ENCODE data around the gene ABLIM1.

The ABLIM1 gene

GRCh38 chr10:114642729-114643128 is 15.3 kb downstream of the ABLIM1 start:
- no peaks in the 10 kb centered on the region for H3K9me3 ChIP-seq (ENCODE audit: control insufficient read depth, insufficient read depth, low read depth, low read length)
- ChIA-PET CTCF (interaction anchor here (0.6 to 1.0 kb wide), 2 partner anchors 8 to 390 kb away, joined by 3 to 5 read pairs; no protein-coding TSS in a partner anchor), POLR2A (no interaction called here)
- no peak overlapping the region for H3K27ac ChIP-seq (ENCODE audit: extremely low read depth, low read depth, low read length)
- TF ChIP-seq ZNF670 (tag by site-specific recombination; IDR thresholded peaks at IDR 0.05; ENCODE audit: low read depth) (no peak), ZNF214 (tag by site-specific recombination; IDR thresholded peaks at IDR 0.05; ENCODE audit: borderline replicate concordance) (no peak), ZNF48 (tag by site-specific recombination; IDR thresholded peaks at IDR 0.05) (no peak), ZNF155 (tag by site-specific recombination; IDR thresholded peaks at IDR 0.05) (no peak), ZNF433 (tag by site-specific recombination; IDR thresholded peaks at IDR 0.05; ENCODE audit: low read depth) (no peak), KLF10 (tag by site-specific recombination; IDR thresholded peaks at IDR 0.05) (no peak), SP2 (tag by site-specific recombination; IDR thresholded peaks at IDR 0.05) (no peak), ZNF10 (tag by site-specific recombination; IDR thresholded peaks at IDR 0.05) (no peak), ZNF292 (tag by site-specific recombination; IDR thresholded peaks at IDR 0.05; ENCODE audit: borderline replicate concordance, low read depth) (no peak), BCL11A (tag by site-specific recombination; IDR thresholded peaks at IDR 0.05; ENCODE audit: low read depth) (no peak)
- TF ChIP-seq, protein P1, sequence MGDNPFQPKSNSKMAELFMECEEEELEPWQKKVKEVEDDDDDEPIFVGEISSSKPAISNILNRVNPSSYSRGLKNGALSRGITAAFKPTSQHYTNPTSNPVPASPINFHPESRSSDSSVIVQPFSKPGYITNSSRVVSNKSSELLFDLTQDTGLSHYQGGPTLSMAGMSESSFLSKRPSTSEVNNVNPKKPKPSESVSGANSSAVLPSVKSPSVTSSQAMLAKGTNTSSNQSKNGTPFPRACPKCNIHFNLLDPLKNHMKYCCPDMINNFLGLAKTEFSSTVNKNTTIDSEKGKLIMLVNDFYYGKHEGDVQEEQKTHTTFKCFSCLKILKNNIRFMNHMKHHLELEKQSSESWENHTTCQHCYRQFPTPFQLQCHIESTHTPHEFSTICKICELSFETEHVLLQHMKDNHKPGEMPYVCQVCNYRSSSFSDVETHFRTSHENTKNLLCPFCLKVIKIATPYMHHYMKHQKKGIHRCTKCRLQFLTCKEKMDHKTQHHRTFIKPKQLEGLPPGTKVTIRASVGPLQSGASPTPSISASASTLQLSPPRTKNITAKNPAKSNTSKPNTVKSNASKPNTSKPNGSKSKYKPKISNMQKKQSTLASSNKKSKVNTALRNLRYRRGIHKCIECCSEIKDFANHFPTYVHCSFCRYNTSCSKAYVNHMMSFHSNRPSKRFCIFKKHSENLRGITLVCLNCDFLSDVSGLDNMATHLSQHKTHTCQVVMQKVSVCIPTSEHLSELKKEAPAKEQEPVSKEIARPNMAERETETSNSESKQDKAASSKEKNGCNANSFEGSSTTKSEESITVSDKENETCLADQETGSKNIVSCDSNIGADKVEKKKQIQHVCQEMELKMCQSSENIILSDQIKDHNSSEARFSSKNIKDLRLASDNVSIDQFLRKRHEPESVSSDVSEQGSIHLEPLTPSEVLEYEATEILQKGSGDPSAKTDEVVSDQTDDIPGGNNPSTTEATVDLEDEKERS (tag by site-specific recombination; IDR thresholded peaks at IDR 0.05): no peak
- TF ChIP-seq, protein P2, sequence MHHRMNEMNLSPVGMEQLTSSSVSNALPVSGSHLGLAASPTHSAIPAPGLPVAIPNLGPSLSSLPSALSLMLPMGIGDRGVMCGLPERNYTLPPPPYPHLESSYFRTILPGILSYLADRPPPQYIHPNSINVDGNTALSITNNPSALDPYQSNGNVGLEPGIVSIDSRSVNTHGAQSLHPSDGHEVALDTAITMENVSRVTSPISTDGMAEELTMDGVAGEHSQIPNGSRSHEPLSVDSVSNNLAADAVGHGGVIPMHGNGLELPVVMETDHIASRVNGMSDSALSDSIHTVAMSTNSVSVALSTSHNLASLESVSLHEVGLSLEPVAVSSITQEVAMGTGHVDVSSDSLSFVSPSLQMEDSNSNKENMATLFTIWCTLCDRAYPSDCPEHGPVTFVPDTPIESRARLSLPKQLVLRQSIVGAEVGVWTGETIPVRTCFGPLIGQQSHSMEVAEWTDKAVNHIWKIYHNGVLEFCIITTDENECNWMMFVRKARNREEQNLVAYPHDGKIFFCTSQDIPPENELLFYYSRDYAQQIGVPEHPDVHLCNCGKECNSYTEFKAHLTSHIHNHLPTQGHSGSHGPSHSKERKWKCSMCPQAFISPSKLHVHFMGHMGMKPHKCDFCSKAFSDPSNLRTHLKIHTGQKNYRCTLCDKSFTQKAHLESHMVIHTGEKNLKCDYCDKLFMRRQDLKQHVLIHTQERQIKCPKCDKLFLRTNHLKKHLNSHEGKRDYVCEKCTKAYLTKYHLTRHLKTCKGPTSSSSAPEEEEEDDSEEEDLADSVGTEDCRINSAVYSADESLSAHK (tag by site-specific recombination; IDR thresholded peaks at IDR 0.05): no peak
- H3K36me3 ChIP-seq (ENCODE audit: control insufficient read depth in 2 of 2, insufficient read depth in 1 of 2, low read length in 2 of 2): no peaks in the 10 kb centered on the region
- H3K4me1 ChIP-seq (ENCODE audit: control insufficient read depth, insufficient read depth, low read length): peaks cover 15% of the 10 kb centered on the region
- H3K4me3 ChIP-seq (ENCODE audit: low read depth, low read length): no peak overlapping the region

GRCh38 chr10:114638821-114639625 is 19.1 kb downstream of the ABLIM1 start:
- Histone ChIP-seq H3K9me3 (ENCODE audit: control insufficient read depth, insufficient read depth, low read depth, low read length) (no peaks in the 10 kb centered on the region), H3K4me1 (ENCODE audit: control insufficient read depth, insufficient read depth, low read length) (peaks cover 16% of the 10 kb centered on the region), H3K4me3 (ENCODE audit: low read depth, low read length) (no peak overlapping the region), H3K36me3 (ENCODE audit: control insufficient read depth in 2 of 2, insufficient read depth in 1 of 2, low read length in 2 of 2) (no peaks in the 10 kb centered on the region), H3K27ac (ENCODE audit: extremely low read depth, low read depth, low read length) (peak overlapping the region; percentile 9; the same call in 1 of the 2 replicates)
- CTCF ChIA-PET: interaction anchor here (0.6 to 1.0 kb wide), 3 partner anchors 26 to 57 kb away, joined by 3 to 6 read pairs (median 3); no protein-coding TSS in a partner anchor
- POLR2A ChIA-PET: interaction anchor here (0.6 kb wide), 1 partner anchor 70 kb away, joined by 4 read pairs; no protein-coding TSS in a partner anchor
- TF ChIP-seq BCL11A (tag by site-specific recombination; IDR thresholded peaks at IDR 0.05; ENCODE audit: low read depth) (no peak), OSR2 (tag by site-specific recombination; IDR thresholded peaks at IDR 0.05) (peak; percentile 38; the same call in 1 of the 2 replicates), ZNF274 (IDR thresholded peaks at IDR 0.05; ENCODE audit: low read length) (no peak), ZNF274 (tag by site-specific recombination; IDR thresholded peaks at IDR 0.05; ENCODE audit: borderline replicate concordance) (no peak), ZIC2 (tag by site-specific recombination; IDR thresholded peaks at IDR 0.05) (peak; percentile 63), GLIS1 (tag by site-specific recombination; IDR thresholded peaks at IDR 0.05) (0 out of 2 replicates have a peak, but pooled peaks have one; percentile 15)
- TF ChIP-seq, protein P3, sequence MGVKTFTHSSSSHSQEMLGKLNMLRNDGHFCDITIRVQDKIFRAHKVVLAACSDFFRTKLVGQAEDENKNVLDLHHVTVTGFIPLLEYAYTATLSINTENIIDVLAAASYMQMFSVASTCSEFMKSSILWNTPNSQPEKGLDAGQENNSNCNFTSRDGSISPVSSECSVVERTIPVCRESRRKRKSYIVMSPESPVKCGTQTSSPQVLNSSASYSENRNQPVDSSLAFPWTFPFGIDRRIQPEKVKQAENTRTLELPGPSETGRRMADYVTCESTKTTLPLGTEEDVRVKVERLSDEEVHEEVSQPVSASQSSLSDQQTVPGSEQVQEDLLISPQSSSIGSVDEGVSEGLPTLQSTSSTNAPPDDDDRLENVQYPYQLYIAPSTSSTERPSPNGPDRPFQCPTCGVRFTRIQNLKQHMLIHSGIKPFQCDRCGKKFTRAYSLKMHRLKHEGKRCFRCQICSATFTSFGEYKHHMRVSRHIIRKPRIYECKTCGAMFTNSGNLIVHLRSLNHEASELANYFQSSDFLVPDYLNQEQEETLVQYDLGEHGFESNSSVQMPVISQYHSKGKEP (tag by site-specific recombination; IDR thresholded peaks at IDR 0.05): peak; percentile 55
- TF ChIP-seq, protein P4, sequence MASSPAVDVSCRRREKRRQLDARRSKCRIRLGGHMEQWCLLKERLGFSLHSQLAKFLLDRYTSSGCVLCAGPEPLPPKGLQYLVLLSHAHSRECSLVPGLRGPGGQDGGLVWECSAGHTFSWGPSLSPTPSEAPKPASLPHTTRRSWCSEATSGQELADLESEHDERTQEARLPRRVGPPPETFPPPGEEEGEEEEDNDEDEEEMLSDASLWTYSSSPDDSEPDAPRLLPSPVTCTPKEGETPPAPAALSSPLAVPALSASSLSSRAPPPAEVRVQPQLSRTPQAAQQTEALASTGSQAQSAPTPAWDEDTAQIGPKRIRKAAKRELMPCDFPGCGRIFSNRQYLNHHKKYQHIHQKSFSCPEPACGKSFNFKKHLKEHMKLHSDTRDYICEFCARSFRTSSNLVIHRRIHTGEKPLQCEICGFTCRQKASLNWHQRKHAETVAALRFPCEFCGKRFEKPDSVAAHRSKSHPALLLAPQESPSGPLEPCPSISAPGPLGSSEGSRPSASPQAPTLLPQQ (tag by site-specific recombination; IDR thresholded peaks at IDR 0.05): 0 out of 2 replicates have a peak, but pooled peaks have one; percentile 12
- TF ChIP-seq, protein P5, sequence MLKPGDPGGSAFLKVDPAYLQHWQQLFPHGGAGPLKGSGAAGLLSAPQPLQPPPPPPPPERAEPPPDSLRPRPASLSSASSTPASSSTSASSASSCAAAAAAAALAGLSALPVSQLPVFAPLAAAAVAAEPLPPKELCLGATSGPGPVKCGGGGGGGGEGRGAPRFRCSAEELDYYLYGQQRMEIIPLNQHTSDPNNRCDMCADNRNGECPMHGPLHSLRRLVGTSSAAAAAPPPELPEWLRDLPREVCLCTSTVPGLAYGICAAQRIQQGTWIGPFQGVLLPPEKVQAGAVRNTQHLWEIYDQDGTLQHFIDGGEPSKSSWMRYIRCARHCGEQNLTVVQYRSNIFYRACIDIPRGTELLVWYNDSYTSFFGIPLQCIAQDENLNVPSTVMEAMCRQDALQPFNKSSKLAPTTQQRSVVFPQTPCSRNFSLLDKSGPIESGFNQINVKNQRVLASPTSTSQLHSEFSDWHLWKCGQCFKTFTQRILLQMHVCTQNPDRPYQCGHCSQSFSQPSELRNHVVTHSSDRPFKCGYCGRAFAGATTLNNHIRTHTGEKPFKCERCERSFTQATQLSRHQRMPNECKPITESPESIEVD (tag by site-specific recombination; IDR thresholded peaks at IDR 0.05): 0 out of 2 replicates have a peak, but pooled peaks have one; percentile 18
